GM18861 (cell line): ENCODE data around the gene RTP3.
"Not testable (repeated sequence)": the region's sequence is repeated elsewhere in the genome, so short reads cannot be mapped to it uniquely, and the experiment has no call there.

ENCODE experiments used
- ATAC-seq: cut with Tn5 transposase; IDR thresholded peaks from one replicate; pipeline ENCODE4 v1.9.1; 2021; ENCODE audit not compliant: unreplicated experiment

Gene RTP3

GRCh38 chr3:46544771-46545503 lies 47.2 kb downstream of the RTP3 start:
- ATAC-seq = no peak

GRCh38 chr3:46545818-46546630 lies 48.2 kb downstream of the RTP3 start:
- ATAC-seq = no peak

GRCh38 chr3:46546896-46547440 lies 49.2 kb downstream of the RTP3 start:
- ATAC-seq = no peak

- ATAC-seq = not testable (repeated sequence)
These were observed 50.8 kb downstream of the RTP3 start for GRCh38 chr3:46548611-46549010.

- ATAC-seq = no peak
These were observed 51.7 kb downstream of the RTP3 start for GRCh38 chr3:46549408-46549904.

GRCh38 chr3:46549989-46550388 lies 52.2 kb downstream of the RTP3 start:
- ATAC-seq = no peak
